OCI-LY1 (cell line): ENCODE measurements around the gene LAPTM5.

Experiments used
- H2AFZ ChIP-seq: fragments of 200-600 bp; sonication (generic), shearing (Covaris generic); 2 replicates; pipeline ENCODE4 v1.6.0; 2014; ENCODE audit warnings: antibody characterized with exemption, mild to moderate bottlenecking, low read length
- H3F3A ChIP-seq: fragments of 200-600 bp; sonication (generic), shearing (Covaris generic); 2 replicates; pipeline ENCODE4 v1.6.0; 2014; ENCODE audit warnings: mild to moderate bottlenecking, antibody characterized with exemption, low read length, moderate library complexity; ENCODE audit not compliant: insufficient read depth
- H3K27ac ChIP-seq: fragments of 200-600 bp; sonication (generic); 2 replicates; pipeline ENCODE4 v1.5.1; 2014; ENCODE audit warnings: low read length, mixed run types, mild to moderate bottlenecking, low read depth; ENCODE audit not compliant: poor library complexity, severe bottlenecking
- H3K27me3 ChIP-seq: fragments of 200-600 bp; sonication (generic); 2 replicates; pipeline ENCODE4 v1.6.0; 2014; ENCODE audit warnings: antibody characterized with exemption, mild to moderate bottlenecking, low read length, moderate library complexity; ENCODE audit not compliant: insufficient read depth
- H3K36me3 ChIP-seq: fragments of 200-600 bp; sonication (generic); 2 replicates; pipeline ENCODE4 v1.6.1; 2014; ENCODE audit warnings: mild to moderate bottlenecking, antibody characterized with exemption, low read length, moderate library complexity, mixed read lengths; ENCODE audit not compliant: insufficient read depth
- H3K4me1 ChIP-seq: fragments of 200-600 bp; sonication (generic); 2 replicates; pipeline ENCODE4 v1.5.1; 2014; ENCODE audit warnings: mild to moderate bottlenecking, low read length, moderate library complexity; ENCODE audit not compliant: insufficient read depth, severe bottlenecking
- H3K4me2 ChIP-seq: fragments of 200-600 bp; sonication (generic), shearing (Covaris generic); 2 replicates; pipeline ENCODE4 v1.6.1; 2014; ENCODE audit warnings: low read length
- H3K4me3 ChIP-seq: fragments of 200-600 bp; sonication (generic); 2 replicates; pipeline ENCODE4 v1.5.1; 2014; ENCODE audit warnings: low read length, low read depth, mild to moderate bottlenecking, mixed read lengths; ENCODE audit not compliant: poor library complexity, severe bottlenecking
- H3K79me2 ChIP-seq: fragments of 200-600 bp; shearing (Covaris generic); 2 replicates; pipeline ENCODE4 v1.6.1; 2016; ENCODE audit warnings: mixed run types, low read length, mixed read lengths; ENCODE audit not compliant: insufficient read depth
- H3K9ac ChIP-seq: fragments of 200-600 bp; sonication (generic), shearing (Covaris generic); 2 replicates; pipeline ENCODE4 v1.6.1; 2014; ENCODE audit warnings: mild to moderate bottlenecking, low read length, mixed read lengths
- H3K9me2 ChIP-seq: fragments of 200-600 bp; sonication (generic), shearing (Covaris generic); 2 replicates; pipeline ENCODE4 v1.6.1; 2014; ENCODE audit warnings: low read depth, mild to moderate bottlenecking, low read length, mixed read lengths
- H3K9me3 ChIP-seq: fragments of 200-600 bp; shearing (Covaris generic); 2 replicates; pipeline ENCODE4 v1.6.1; 2014; ENCODE audit warnings: low read length, mixed read lengths
- H4K20me1 ChIP-seq: fragments of 200-600 bp; sonication (generic), shearing (Covaris generic); 2 replicates; pipeline ENCODE4 v1.6.0; 2016; ENCODE audit warnings: mild to moderate bottlenecking, low read length; ENCODE audit not compliant: insufficient read depth
- CTCF ChIP-seq: fragments of 200-600 bp; sonication (generic), shearing (Covaris generic); IDR thresholded peaks from 2 replicates; pipeline ENCODE4 v1.5.1; 2017; ENCODE audit warnings: mild to moderate bottlenecking, antibody characterized with exemption, low read length, moderate library complexity, mixed read lengths
- EZH2 ChIP-seq: fragments of 200-600 bp; sonication (generic), shearing (Covaris generic); IDR thresholded peaks from 2 replicates; pipeline ENCODE4 v1.8.0; 2017; ENCODE audit warnings: borderline replicate concordance, mixed run types, mild to moderate bottlenecking, antibody characterized with exemption, low read length, moderate library complexity, mixed read lengths

The LAPTM5 gene

GRCh38 chr1:30732277-30732996 lies 25.1 kb downstream of the LAPTM5 start:
- TF ChIP-seq CTCF (no peak), EZH2 (no peak)
- Histone ChIP-seq H3K9me3 (no peaks in the 10 kb centered on the region), H3K36me3 (peaks cover 24% of the 10 kb centered on the region), H3K27me3 (no peaks in the 10 kb centered on the region; the same call in 1 of the 2 replicates), H3K4me2 (no peak overlapping the region), H3K9me2 (no peaks in the 10 kb centered on the region), H3K27ac (peak overlapping the region; percentile 38), H3K4me1 (peaks cover 11% of the 10 kb centered on the region), H3K4me3 (no peak overlapping the region), H3F3A (peaks cover 9% of the 10 kb centered on the region; the same call in 1 of the 2 replicates), H2AFZ (no peak overlapping the region), H3K9ac (no peak overlapping the region), H3K79me2 (no peaks in the 10 kb centered on the region), H4K20me1 (no peaks in the 10 kb centered on the region)

- Histone ChIP-seq H3K36me3 (peaks cover 19% of the 10 kb centered on the region), H3K9me2 (no peaks in the 10 kb centered on the region), H3F3A (peaks cover 9% of the 10 kb centered on the region; the same call in 1 of the 2 replicates), H4K20me1 (no peaks in the 10 kb centered on the region), H2AFZ (no peak overlapping the region), H3K4me2 (no peak overlapping the region), H3K4me3 (no peak overlapping the region), H3K9me3 (no peaks in the 10 kb centered on the region), H3K9ac (no peak overlapping the region), H3K27ac (no peak overlapping the region), H3K4me1 (peaks cover 11% of the 10 kb centered on the region), H3K27me3 (no peaks in the 10 kb centered on the region; the same call in 1 of the 2 replicates), H3K79me2 (no peaks in the 10 kb centered on the region)
- no peak for TF ChIP-seq CTCF
- TF ChIP-seq EZH2 = no peak
Measured at GRCh38 chr1:30731806-30732276, 25.7 kb downstream of the LAPTM5 start.

GRCh38 chr1:30731109-30731805 lies 26.3 kb downstream of the LAPTM5 start:
- Histone ChIP-seq H3K9me2 (no peaks in the 10 kb centered on the region), H3K4me3 (no peak overlapping the region), H2AFZ (no peak overlapping the region), H3K36me3 (peaks cover 15% of the 10 kb centered on the region; the same call in 1 of the 2 replicates), H4K20me1 (no peaks in the 10 kb centered on the region), H3K9me3 (no peaks in the 10 kb centered on the region), H3K9ac (no peak overlapping the region), H3K79me2 (no peaks in the 10 kb centered on the region), H3F3A (peaks cover 9% of the 10 kb centered on the region; the same call in 1 of the 2 replicates), H3K27ac (no peak overlapping the region), H3K4me2 (no peak overlapping the region), H3K27me3 (no peaks in the 10 kb centered on the region; the same call in 1 of the 2 replicates), H3K4me1 (peaks cover 11% of the 10 kb centered on the region)
- TF ChIP-seq CTCF (no peak), EZH2 (no peak)
